H9 (cell line): Measurements from ENCODE around the gene GGCT. TPM values are rescaled to one million over a fixed set of nuclear protein-coding genes. Genes with fewer than 3 reads are reported as not detected.

ENCODE experiments used
- DNase-seq: peaks from one replicate; pipeline ENCODE4 v3.0.0-alpha.2; 2017
- H2AFZ ChIP-seq: one replicate; pipeline ENCODE4 v1.6.1; 2013; ENCODE audit warnings: mild to moderate bottlenecking, low read length, control low read depth, moderate library complexity
- H2AK5ac ChIP-seq: 2 replicates; pipeline ENCODE4 v1.6.1; 2013; ENCODE audit warnings: low read length, control low read depth, mixed read lengths; ENCODE audit not compliant: insufficient read length
- H2BK120ac ChIP-seq: one replicate; pipeline ENCODE4 v1.6.1; 2013; ENCODE audit warnings: low read depth, mild to moderate bottlenecking, low read length, control low read depth, inconsistent platforms; ENCODE audit not compliant: poor library complexity, severe bottlenecking
- H2BK12ac ChIP-seq: 2 replicates; pipeline ENCODE4 v1.6.1; 2013; ENCODE audit warnings: low read length, control low read depth, mixed read lengths, low read depth; ENCODE audit not compliant: insufficient read length
- H2BK15ac ChIP-seq: 2 replicates; pipeline ENCODE4 v1.6.1; 2013; ENCODE audit warnings: low read depth, low read length, control low read depth
- H2BK20ac ChIP-seq: one replicate; pipeline ENCODE4 v1.6.1; 2013; ENCODE audit warnings: low read depth, mild to moderate bottlenecking, low read length, control low read depth, inconsistent platforms; ENCODE audit not compliant: poor library complexity, severe bottlenecking
- H2BK5ac ChIP-seq: 2 replicates; pipeline ENCODE4 v1.6.1; 2013; ENCODE audit warnings: low read length, control low read depth, mixed read lengths; ENCODE audit not compliant: insufficient read length
- H3K14ac ChIP-seq: 2 replicates; pipeline ENCODE4 v1.6.1; 2013; ENCODE audit warnings: low read length, control low read depth; ENCODE audit not compliant: insufficient read depth
- H3K18ac ChIP-seq: 2 replicates; pipeline ENCODE4 v1.6.1; 2013; ENCODE audit warnings: low read depth, mild to moderate bottlenecking, mixed read lengths, low read length, control low read depth; ENCODE audit not compliant: insufficient read length
- H3K23ac ChIP-seq: 2 replicates; pipeline ENCODE4 v1.6.1; 2013; ENCODE audit warnings: low read length, control low read depth, mixed read lengths, low read depth; ENCODE audit not compliant: insufficient read length
- H3K23me2 ChIP-seq: 2 replicates; pipeline ENCODE4 v1.6.1; 2013; ENCODE audit warnings: low read depth, mild to moderate bottlenecking, mixed read lengths, low read length, control low read depth; ENCODE audit not compliant: insufficient read length, poor library complexity, severe bottlenecking
- H3K27ac ChIP-seq: 2 replicates; pipeline ENCODE4 v1.5.1; 2013; ENCODE audit warnings: low read length, control low read depth, mixed read lengths, low read depth; ENCODE audit not compliant: insufficient read length
- H3K27me3 ChIP-seq: 2 replicates; pipeline ENCODE4 v1.6.1; 2013; ENCODE audit warnings: low read length, control low read depth, inconsistent platforms; ENCODE audit not compliant: insufficient read depth
- H3K4ac ChIP-seq: 2 replicates; pipeline ENCODE4 v1.6.1; 2013; ENCODE audit warnings: low read depth, mild to moderate bottlenecking, control low read depth, inconsistent platforms, low read length, moderate library complexity
- H3K4me1 ChIP-seq: 2 replicates; pipeline ENCODE4 v1.6.1; 2013; ENCODE audit warnings: low read length, control low read depth, inconsistent platforms; ENCODE audit not compliant: insufficient read depth
- H3K4me2 ChIP-seq: 2 replicates; pipeline ENCODE4 v1.6.1; 2013; ENCODE audit warnings: low read length, control low read depth, mixed read lengths; ENCODE audit not compliant: insufficient read length, insufficient read depth
- H3K56ac ChIP-seq: 2 replicates; pipeline ENCODE4 v1.6.1; 2013; ENCODE audit warnings: low read depth, mild to moderate bottlenecking, mixed read lengths, low read length, control low read depth; ENCODE audit not compliant: insufficient read length
- H3K79me1 ChIP-seq: 2 replicates; pipeline ENCODE4 v1.6.1; 2013; ENCODE audit warnings: low read depth, mild to moderate bottlenecking, moderate library complexity, low read length, control low read depth, inconsistent platforms; ENCODE audit not compliant: insufficient read depth, poor library complexity, severe bottlenecking
- H3K79me2 ChIP-seq: 2 replicates; pipeline ENCODE4 v1.6.1; 2013; ENCODE audit warnings: low read length, control low read depth, inconsistent platforms; ENCODE audit not compliant: insufficient read depth
- H3K9ac ChIP-seq: 2 replicates; pipeline ENCODE4 v1.6.1; 2013; ENCODE audit warnings: low read length, control low read depth, mixed read lengths; ENCODE audit not compliant: insufficient read length; ENCODE audit errors: extremely low read depth
- H3K9me3 ChIP-seq: one replicate; pipeline ENCODE4 v1.6.1; 2013; ENCODE audit warnings: low read depth, low read length, inconsistent platforms; ENCODE audit not compliant: control insufficient read depth
- H3T11ph ChIP-seq: one replicate; pipeline ENCODE4 v1.6.1; 2013; ENCODE audit warnings: mild to moderate bottlenecking, low read length, control low read depth, inconsistent platforms
- H4K20me1 ChIP-seq: one replicate; pipeline ENCODE4 v1.6.1; 2013; ENCODE audit not compliant: control insufficient read depth, insufficient read length, insufficient read depth
- H4K5ac ChIP-seq: 2 replicates; pipeline ENCODE4 v1.6.1; 2013; ENCODE audit warnings: low read depth, mild to moderate bottlenecking, mixed read lengths, low read length, control low read depth; ENCODE audit not compliant: insufficient read length
- H4K8ac ChIP-seq: replicated peaks from 2 replicates; pipeline ENCODE4 v1.6.1; 2013; ENCODE audit warnings: low read length, control low read depth, mixed read lengths, low read depth; ENCODE audit not compliant: insufficient read length
- H4K91ac ChIP-seq: 2 replicates; pipeline ENCODE4 v1.6.1; 2013; ENCODE audit warnings: low read depth, mild to moderate bottlenecking, moderate library complexity, mixed read lengths, low read length, control low read depth; ENCODE audit not compliant: insufficient read length
- H3K27ac Mint-ChIP-seq, 3 experiments: 2 replicates in 2 of 3; 3 replicates in 1 of 3; pipeline ENCODE4 v1.8.0; 2020 to 2021; ENCODE audit warnings: mixed read lengths in 3 of 3, mild to moderate bottlenecking in 1 of 3, moderate library complexity in 1 of 3
- H3K27me3 Mint-ChIP-seq: 2 replicates; pipeline ENCODE4 v1.8.0; 2021; ENCODE audit warnings: low read depth, mild to moderate bottlenecking, moderate library complexity, mixed read lengths
- H3K36me3 Mint-ChIP-seq, 3 experiments: 2 replicates in 2 of 3; 3 replicates in 1 of 3; pipeline ENCODE4 v1.8.0; 2020 to 2021; ENCODE audit warnings: low read depth in 3 of 3, mixed read lengths in 3 of 3; ENCODE audit not compliant: insufficient read depth in 1 of 3
- H3K4me1 Mint-ChIP-seq, 2 experiments: 2 replicates each; pipeline ENCODE4 v1.8.0; 2020; ENCODE audit warnings: mixed read lengths in 2 of 2
- H3K4me3 Mint-ChIP-seq, 2 experiments: 2 replicates in 1 of 2; 3 replicates in 1 of 2; pipeline ENCODE4 v1.8.0; 2020 to 2021; ENCODE audit warnings: mild to moderate bottlenecking in 2 of 2, mixed read lengths in 2 of 2, moderate library complexity in 1 of 2
- H3K9me3 Mint-ChIP-seq, 2 experiments: 2 replicates in 1 of 2; 3 replicates in 1 of 2; pipeline ENCODE4 v1.8.0; 2020; ENCODE audit warnings: mild to moderate bottlenecking in 2 of 2, mixed read lengths in 2 of 2, moderate library complexity in 1 of 2
- WGBS: extraction: QIAGEN DNeasy Blood & Tissue Kit; methylation state at CpG from one replicate; pipeline ENCODE4 v1.1.7; 2013; ENCODE audit warnings: missing lambda C conversion rate, low lambda C conversion rate, mixed read lengths; ENCODE audit not compliant: insufficient read length; ENCODE audit errors: extremely low coverage; 5-methylcytosine and 5-hydroxymethylcytosine counted together
- total RNA-seq: library from RNA; stranded (reverse); gene quantifications from 2 replicates; pipeline ENCODE4 v1.2.1, GENCODE V29; 2021
- TF ChIP-seq, protein P1 (sequence below): fragments of 200-600 bp; sonication (generic); conservative IDR thresholded peaks from 3 replicates; pipeline ENCODE4 v1.8.0; 2021; ENCODE audit warnings: antibody characterized with exemption, mild to moderate bottlenecking

GGCT gene
- total RNA-seq, 1 experiment from 2014 or later = 84.9 TPM

DNA sequence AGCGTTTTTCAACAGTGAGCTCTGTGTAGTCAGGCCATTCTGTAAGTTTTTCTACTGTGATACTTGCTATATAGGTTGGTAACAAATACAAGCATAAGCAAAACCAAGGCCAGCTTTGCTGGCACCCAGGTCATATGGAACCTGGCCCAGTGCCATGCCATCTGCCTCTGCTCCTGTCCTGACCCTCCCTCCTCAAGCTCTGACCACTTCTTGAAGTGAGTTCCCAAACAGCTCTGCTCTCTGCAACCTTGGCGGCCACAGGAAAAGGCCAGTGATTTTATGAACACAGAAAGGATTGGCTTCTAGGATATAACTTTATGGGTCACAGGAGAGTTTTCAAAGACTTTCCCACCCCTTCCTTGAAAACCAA is 38.8 kb downstream of the GGCT start:
- H3K56ac ChIP-seq = no peak overlapping the region
- no peak overlapping the region for H2BK5ac ChIP-seq
- Mint-ChIP-seq H3K4me1 (peaks cover 23 to 30% of the 10 kb centered on the region in 2 experiments), H3K27me3 (no peaks in the 10 kb centered on the region), H3K36me3 (no peaks in the 10 kb centered on the region), H3K9me3 (no peaks in the 10 kb centered on the region), H3K4me3 (no peak overlapping the region), H3K27ac (no peak overlapping the region)
- H3K4me1 ChIP-seq = peaks cover 5% of the 10 kb centered on the region; the same call in 1 of the 2 replicates
- no peaks in the 10 kb centered on the region for H3K23me2 ChIP-seq
- WGBS = no CpG with 5 or more reads among the region's 2 CpGs
- H2BK120ac ChIP-seq = no peak overlapping the region
- no peak overlapping the region for H3K4ac ChIP-seq
- no peaks in the 10 kb centered on the region for H3K9me3 ChIP-seq
- H3T11ph ChIP-seq = no peak overlapping the region
- no peak overlapping the region for H3K14ac ChIP-seq
- H3K79me2 ChIP-seq = no peaks in the 10 kb centered on the region
- H4K20me1 ChIP-seq = no peaks in the 10 kb centered on the region
- TF ChIP-seq, protein P1, sequence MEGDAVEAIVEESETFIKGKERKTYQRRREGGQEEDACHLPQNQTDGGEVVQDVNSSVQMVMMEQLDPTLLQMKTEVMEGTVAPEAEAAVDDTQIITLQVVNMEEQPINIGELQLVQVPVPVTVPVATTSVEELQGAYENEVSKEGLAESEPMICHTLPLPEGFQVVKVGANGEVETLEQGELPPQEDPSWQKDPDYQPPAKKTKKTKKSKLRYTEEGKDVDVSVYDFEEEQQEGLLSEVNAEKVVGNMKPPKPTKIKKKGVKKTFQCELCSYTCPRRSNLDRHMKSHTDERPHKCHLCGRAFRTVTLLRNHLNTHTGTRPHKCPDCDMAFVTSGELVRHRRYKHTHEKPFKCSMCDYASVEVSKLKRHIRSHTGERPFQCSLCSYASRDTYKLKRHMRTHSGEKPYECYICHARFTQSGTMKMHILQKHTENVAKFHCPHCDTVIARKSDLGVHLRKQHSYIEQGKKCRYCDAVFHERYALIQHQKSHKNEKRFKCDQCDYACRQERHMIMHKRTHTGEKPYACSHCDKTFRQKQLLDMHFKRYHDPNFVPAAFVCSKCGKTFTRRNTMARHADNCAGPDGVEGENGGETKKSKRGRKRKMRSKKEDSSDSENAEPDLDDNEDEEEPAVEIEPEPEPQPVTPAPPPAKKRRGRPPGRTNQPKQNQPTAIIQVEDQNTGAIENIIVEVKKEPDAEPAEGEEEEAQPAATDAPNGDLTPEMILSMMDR = no peak
- H4K5ac ChIP-seq = no peak overlapping the region
- H3K23ac ChIP-seq = no peak overlapping the region
- H4K8ac ChIP-seq = no peak overlapping the region
- no peak overlapping the region for H2BK15ac ChIP-seq
- no peak overlapping the region for H2BK20ac ChIP-seq
- H3K27ac ChIP-seq = no peak overlapping the region
- DNase-seq = no peak
- H4K91ac ChIP-seq = no peak overlapping the region
- no peak overlapping the region for H2AK5ac ChIP-seq
- H2BK12ac ChIP-seq = no peak overlapping the region
- H3K9ac ChIP-seq = no peak overlapping the region
- H3K27me3 ChIP-seq = no peaks in the 10 kb centered on the region
- H3K79me1 ChIP-seq = no peaks in the 10 kb centered on the region
- H3K4me2 ChIP-seq = no peak overlapping the region
- H2AFZ ChIP-seq = no peak overlapping the region
- no peak overlapping the region for H3K18ac ChIP-seq
